H1 (cell line): Measurements from ENCODE around the gene TAF6. TPM values are rescaled to one million over a fixed set of nuclear protein-coding genes. Genes with fewer than 3 reads are reported as not detected.

ENCODE experiments used
- CTCF ChIA-PET: fragments of 300-600 bp; sonication (Branson Sonifier 250); formaldehyde crosslinking; loops from one replicate; lab custom pipeline; 2021; ENCODE audit not compliant: partially characterized antibody; lab: Charles Lee
- POLR2A ChIA-PET: fragments of 300-600 bp; sonication (Branson Sonifier 250); formaldehyde crosslinking; loops from one replicate; lab custom pipeline; 2021; ENCODE audit warnings: inconsistent platforms; ENCODE audit not compliant: partially characterized antibody; lab: Charles Lee
- DNase-seq, 2 experiments: peaks; one replicate each; pipeline versions ENCODE4 v3.0.0 to v3.0.0-alpha.2; 2010 to 2022; ENCODE audit warnings: low spot score in 2 of 2, low read depth in 1 of 2, mixed read lengths in 1 of 2
- FAIRE-seq: peaks from 2 replicates; lab custom pipeline; 2011; peaks lifted over from hg19 to GRCh38; lab: Jason Lieb, UNC
- H2AFZ ChIP-seq: 2 replicates; pipeline ENCODE4 v1.8.1; 2012; ENCODE audit warnings: low read length, inconsistent platforms
- H2AK5ac ChIP-seq: 2 replicates; pipeline ENCODE4 v1.6.1; 2013; ENCODE audit warnings: low read depth, low read length
- H2BK120ac ChIP-seq: replicated peaks from 2 replicates; pipeline ENCODE3; 2013; ENCODE audit warnings: low read depth, low read length, inconsistent platforms
- H2BK12ac ChIP-seq: 2 replicates; pipeline ENCODE4 v1.6.1; 2013; ENCODE audit warnings: low read depth, low read length
- H2BK15ac ChIP-seq: 2 replicates; pipeline ENCODE4 v1.6.1; 2013; ENCODE audit warnings: low read length
- H2BK20ac ChIP-seq: 2 replicates; pipeline ENCODE4 v1.6.1; 2013; ENCODE audit warnings: low read length
- H2BK5ac ChIP-seq: 2 replicates; pipeline ENCODE4 v1.6.1; 2013; ENCODE audit warnings: low read depth, low read length
- H3K14ac ChIP-seq: 2 replicates; pipeline ENCODE4 v1.6.1; 2013; ENCODE audit warnings: inconsistent platforms; ENCODE audit not compliant: insufficient read length
- H3K18ac ChIP-seq: 2 replicates; pipeline ENCODE4 v1.6.1; 2013; ENCODE audit warnings: low read length; ENCODE audit errors: extremely low read depth
- H3K23ac ChIP-seq: 2 replicates; pipeline ENCODE4 v1.6.1; 2013; ENCODE audit warnings: inconsistent platforms; ENCODE audit not compliant: insufficient read length
- H3K23me2 ChIP-seq: 2 replicates; pipeline ENCODE4 v1.6.1; 2013; ENCODE audit warnings: low read depth, low read length
- H3K27ac ChIP-seq: 2 replicates; pipeline ENCODE4 v1.6.1; 2011; ENCODE audit warnings: low read depth, low read length, inconsistent platforms
- H3K27me3 ChIP-seq, 4 experiments: replicated peaks in 1 of 4; 1 replicate in 1 of 4; 2 replicates in 3 of 4; pipeline versions ENCODE4 v1.6.1 to v1.8.1; 2011 to 2013; ENCODE audit warnings: low read length in 3 of 4, mild to moderate bottlenecking in 3 of 4, inconsistent platforms in 2 of 4, mixed read lengths in 2 of 4, moderate library complexity in 1 of 4; ENCODE audit not compliant: control insufficient read depth in 3 of 4, insufficient read depth in 3 of 4; ENCODE audit errors: extremely low read depth in 1 of 4
- H3K36me3 ChIP-seq, 4 experiments: 2 replicates each; pipeline versions ENCODE4 v1.6.1 to v1.8.1; 2011 to 2013; ENCODE audit warnings: mild to moderate bottlenecking in 4 of 4, low read length in 3 of 4, moderate library complexity in 2 of 4, control low read depth in 1 of 4, inconsistent platforms in 1 of 4; ENCODE audit not compliant: insufficient read depth in 4 of 4, control insufficient read depth in 2 of 4
- H3K4ac ChIP-seq: replicated peaks from 2 replicates; pipeline ENCODE3; 2013; ENCODE audit warnings: low read length, low read depth, mixed read lengths, inconsistent platforms; ENCODE audit not compliant: insufficient read length
- H3K4me1 ChIP-seq, 4 experiments: replicated peaks in 1 of 4; 1 replicate in 1 of 4; 2 replicates in 3 of 4; pipeline versions ENCODE4 v1.6.1 to v1.8.1; 2011 to 2013; ENCODE audit warnings: low read length in 3 of 4, inconsistent platforms in 2 of 4, mixed read lengths in 1 of 4; ENCODE audit not compliant: insufficient read depth in 4 of 4, control insufficient read depth in 3 of 4
- H3K4me2 ChIP-seq, 2 experiments: 2 replicates each; pipeline versions ENCODE4 v1.6.1 to v1.8.1; 2011 to 2013; ENCODE audit warnings: low read depth in 2 of 2, low read length in 2 of 2, control low read depth in 1 of 2, inconsistent platforms in 1 of 2, mild to moderate bottlenecking in 1 of 2; ENCODE audit not compliant: insufficient read depth in 1 of 2
- H3K4me3 ChIP-seq, 4 experiments: fragments of 200-600, 300-600 bp in 1 of 4; sonication (generic), shearing (Covaris generic), sonication (Bioruptor Twin) in 1 of 4; 2 replicates each; pipeline versions ENCODE4 v1.5.1 to v1.8.1; 2011 to 2016; ENCODE audit warnings: low read length in 4 of 4, low read depth in 3 of 4, control low read depth in 2 of 4, inconsistent platforms in 2 of 4, mild to moderate bottlenecking in 2 of 4, mixed read lengths in 1 of 4, moderate library complexity in 1 of 4; ENCODE audit not compliant: insufficient read depth in 2 of 4; ENCODE audit errors: extremely low read depth in 1 of 4
- H3K56ac ChIP-seq: replicated peaks from 2 replicates; pipeline ENCODE3; 2013; ENCODE audit warnings: low read depth, mild to moderate bottlenecking, mixed read lengths, low read length, inconsistent platforms; ENCODE audit not compliant: insufficient read length
- H3K79me1 ChIP-seq: 2 replicates; pipeline ENCODE4 v1.6.1; 2013; ENCODE audit warnings: low read depth, low read length, control low read depth
- H3K79me2 ChIP-seq, 2 experiments: 2 replicates each; pipeline versions ENCODE4 v1.6.1 to v1.8.1; 2012 to 2013; ENCODE audit warnings: low read length in 2 of 2, mild to moderate bottlenecking in 2 of 2, inconsistent platforms in 1 of 2; ENCODE audit not compliant: insufficient read depth in 2 of 2, control insufficient read depth in 1 of 2
- H3K9ac ChIP-seq, 4 experiments: replicated peaks in 1 of 4; 1 replicate in 1 of 4; 2 replicates in 3 of 4; pipeline versions ENCODE4 v1.6.1 to v1.8.1; 2011 to 2013; ENCODE audit warnings: low read depth in 3 of 4, low read length in 3 of 4, control low read depth in 2 of 4, mild to moderate bottlenecking in 2 of 4, moderate library complexity in 2 of 4, inconsistent platforms in 1 of 4; ENCODE audit errors: extremely low read depth in 1 of 4
- H3K9me3 ChIP-seq, 2 experiments: 2 replicates each; pipeline versions ENCODE4 v1.6.1 to v1.8.1; 2012 to 2013; ENCODE audit warnings: mild to moderate bottlenecking in 2 of 2, moderate library complexity in 2 of 2, control low read depth in 1 of 2, inconsistent platforms in 1 of 2, low read depth in 1 of 2, low read length in 1 of 2, mixed read lengths in 1 of 2; ENCODE audit not compliant: insufficient read depth in 2 of 2
- H4K20me1 ChIP-seq, 2 experiments: replicated peaks in 1 of 2; 2 replicates each; pipeline versions ENCODE3 to v1.8.1; 2011 to 2013; ENCODE audit warnings: inconsistent platforms in 2 of 2, low read length in 2 of 2, mild to moderate bottlenecking in 1 of 2; ENCODE audit not compliant: insufficient read depth in 2 of 2, control insufficient read depth in 1 of 2
- H4K5ac ChIP-seq: 2 replicates; pipeline ENCODE4 v1.6.1; 2013; ENCODE audit warnings: low read length, low read depth, mixed read lengths, inconsistent platforms; ENCODE audit not compliant: insufficient read length
- H4K8ac ChIP-seq: 2 replicates; pipeline ENCODE4 v1.8.0; 2013; ENCODE audit warnings: mild to moderate bottlenecking, moderate library complexity, low read length, inconsistent platforms; ENCODE audit not compliant: insufficient read depth; ENCODE audit errors: extremely low read depth
- H4K91ac ChIP-seq: replicated peaks from 2 replicates; pipeline ENCODE3; 2013; ENCODE audit warnings: low read length, mixed read lengths, inconsistent platforms; ENCODE audit not compliant: insufficient read length
- TEAD4 ChIP-seq: IDR thresholded peaks from 2 replicates; pipeline ENCODE4 v1.6.1; 2012; ENCODE audit warnings: low read depth, low read length, inconsistent platforms, mixed read lengths
- WGBS, 2 experiments: shearing (Covaris generic) in 1 of 2; methylation state at CpG; one replicate each; pipeline versions ENCODE4 v1.1.6 to v1.1.7; 2013 to 2015; ENCODE audit warnings: low lambda C conversion rate in 2 of 2, mixed read lengths in 2 of 2, inconsistent platforms in 1 of 2, low coverage in 1 of 2, missing lambda C conversion rate in 1 of 2; ENCODE audit not compliant: insufficient replicate concordance in 2 of 2, insufficient coverage in 1 of 2, insufficient read length in 1 of 2; ENCODE audit errors: extremely low coverage in 1 of 2, missing lambda C conversion rate in 1 of 2; 5-methylcytosine and 5-hydroxymethylcytosine counted together
- polyA plus RNA-seq, 7 experiments: library from polyadenylated mRNA; depleted of rRNA in 3 of 7; stranded (reverse) in 5 of 7; unstranded in 2 of 7; fragments of >200 nt in 5 of 7; fragments of 200-250 nt in 2 of 7; gene quantifications; 1 replicate in 5 of 7; 2 replicates in 1 of 7; 4 replicates in 1 of 7; pipeline versions ENCODE4 v1.2.1 to v1.2.3, GENCODE V29; 2011 to 2013; ENCODE audit warnings: missing spikeins in 2 of 7, mixed read lengths in 2 of 7
- total RNA-seq: library from RNA; stranded (reverse); fragmentation: NEBNext Ultra II Directional; extraction: Animal tissue kit (Norgen Biotek cat#: 25700); gene quantifications from 2 replicates; pipeline ENCODE4 v1.2.1, GENCODE V29; 2021

Gene TAF6
- total and polyA plus RNA-seq, 2 of the 8 experiments (the other 6 are each of a cell fraction or from before 2014, with no cell fraction given) = 66.7 to 101 TPM

GRCh38 chr7:100137851-100138760 is 18.9 kb upstream of the TAF6 start:
- Histone ChIP-seq H2BK120ac (no peak overlapping the region), H3K4me3 (no peak overlapping the region), H3K23ac (no peak overlapping the region), H3K56ac (no peak overlapping the region), H3K4me2 (no peak overlapping the region), H4K91ac (no peak overlapping the region), H4K8ac (no peak overlapping the region), H4K5ac (no peak overlapping the region), H2BK5ac (no peak overlapping the region), H2BK12ac (no peak overlapping the region), H2BK15ac (no peak overlapping the region), H3K14ac (no peak overlapping the region), H3K79me2 (no peaks in the 10 kb centered on the region), H3K27me3 (no peaks in the 10 kb centered on the region), H3K9me3 (no peaks in the 10 kb centered on the region), H3K4ac (no peak overlapping the region), H2AFZ (no peak overlapping the region), H3K23me2 (no peaks in the 10 kb centered on the region), H3K79me1 (no peaks in the 10 kb centered on the region), H4K20me1 (no peaks in the 10 kb centered on the region), H3K18ac (no peak overlapping the region), H2AK5ac (no peak overlapping the region), H3K36me3 (no peaks in the 10 kb centered on the region), H3K9ac (no peak overlapping the region), H3K27ac (no peak overlapping the region), H3K4me1 (peaks cover 0 to 2% (median 0%) of the 10 kb centered on the region in 4 experiments; a peak in 1 of 7 replicates), H2BK20ac (no peak overlapping the region)
- no peak for TF ChIP-seq TEAD4
- POLR2A ChIA-PET = interaction anchor here (1.5 to 1.7 kb wide), 3 partner anchors 9 to 43 kb away, joined by 3 to 6 read pairs (median 4); partner anchors contain the start of gene GAL3ST4
- FAIRE-seq (no peak), DNase-seq (no peak)
- 90% methylated on average over 13 of the region's 13 CpGs; no CpG with 5 or more reads in 1 of the 2 experiments for WGBS, 2 experiments
- CTCF ChIA-PET = interaction anchor here (0.6 to 2.2 kb wide), 11 partner anchors 23 to 956 kb away, joined by 3 to 11 read pairs (median 4); no protein-coding TSS in a partner anchor
